Measurements from ENCODE around the gene KRTAP19-7.

DNA sequence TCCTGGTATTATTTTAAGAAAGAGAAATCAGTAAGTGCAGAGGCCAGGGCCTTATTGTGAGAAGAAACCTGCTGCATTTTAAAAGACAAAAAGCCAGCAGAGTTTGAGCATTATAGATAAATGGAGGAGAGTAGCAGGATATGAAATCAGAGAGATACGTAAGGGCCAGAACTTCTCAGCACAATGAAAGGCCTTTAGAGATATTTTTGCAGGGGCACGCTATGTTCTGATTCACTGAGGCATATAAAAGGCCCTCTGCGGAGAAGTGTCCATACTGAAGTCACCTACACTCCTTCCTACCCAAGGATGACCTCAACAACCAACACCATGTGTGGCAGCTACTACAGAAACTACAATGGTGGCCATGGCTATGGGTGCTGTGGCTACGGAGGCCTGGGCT is 31.0 kb upstream of the KRTAP19-7 start, which contains the start of gene KRTAP6-3:
- TF ChIP-seq, protein P1, sequence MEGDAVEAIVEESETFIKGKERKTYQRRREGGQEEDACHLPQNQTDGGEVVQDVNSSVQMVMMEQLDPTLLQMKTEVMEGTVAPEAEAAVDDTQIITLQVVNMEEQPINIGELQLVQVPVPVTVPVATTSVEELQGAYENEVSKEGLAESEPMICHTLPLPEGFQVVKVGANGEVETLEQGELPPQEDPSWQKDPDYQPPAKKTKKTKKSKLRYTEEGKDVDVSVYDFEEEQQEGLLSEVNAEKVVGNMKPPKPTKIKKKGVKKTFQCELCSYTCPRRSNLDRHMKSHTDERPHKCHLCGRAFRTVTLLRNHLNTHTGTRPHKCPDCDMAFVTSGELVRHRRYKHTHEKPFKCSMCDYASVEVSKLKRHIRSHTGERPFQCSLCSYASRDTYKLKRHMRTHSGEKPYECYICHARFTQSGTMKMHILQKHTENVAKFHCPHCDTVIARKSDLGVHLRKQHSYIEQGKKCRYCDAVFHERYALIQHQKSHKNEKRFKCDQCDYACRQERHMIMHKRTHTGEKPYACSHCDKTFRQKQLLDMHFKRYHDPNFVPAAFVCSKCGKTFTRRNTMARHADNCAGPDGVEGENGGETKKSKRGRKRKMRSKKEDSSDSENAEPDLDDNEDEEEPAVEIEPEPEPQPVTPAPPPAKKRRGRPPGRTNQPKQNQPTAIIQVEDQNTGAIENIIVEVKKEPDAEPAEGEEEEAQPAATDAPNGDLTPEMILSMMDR (IDR thresholded peaks at IDR 0.05; ENCODE audit: poor library complexity): no peak
- no peak for TF ChIP-seq EZH2 (IDR thresholded peaks at IDR 0.05; ENCODE audit: borderline replicate concordance)

Data from hepatocyte (in vitro differentiated cells).